HepG2 (cell line): ENCODE data around the gene KIF6. TPM values are rescaled to one million over a fixed set of nuclear protein-coding genes. Genes with fewer than 3 reads are reported as not detected.

Experiments used
- AGO1 ChIP-seq: fragments of 200-400 bp; formaldehyde crosslinking; IDR thresholded peaks from 2 replicates; pipeline ENCODE4 v1.6.1; 2017; ENCODE audit warnings: mild to moderate bottlenecking, low read depth, low read length, moderate library complexity; ENCODE audit not compliant: poor library complexity, severe bottlenecking
- AKAP8 ChIP-seq: sonication (generic); formaldehyde crosslinking; IDR thresholded peaks from 2 replicates; pipeline ENCODE4 v1.5.1; 2020; ENCODE audit warnings: mild to moderate bottlenecking, missing genetic modification reagents
- CEBPG ChIP-seq: IDR thresholded peaks from 2 replicates; pipeline ENCODE4 v1.6.1; 2016
- MTF2 ChIP-seq: sonication (generic); formaldehyde crosslinking; IDR thresholded peaks from 2 replicates; pipeline ENCODE4 v1.5.0; 2020; ENCODE audit warnings: missing genetic modification reagents, borderline replicate concordance
- NKX3-1 ChIP-seq: sonication (generic); formaldehyde crosslinking; IDR thresholded peaks from 2 replicates; pipeline ENCODE4 v1.5.0; 2020; ENCODE audit warnings: missing genetic modification reagents
- RXRA ChIP-seq: sonication (generic); formaldehyde crosslinking; IDR thresholded peaks from 2 replicates; pipeline ENCODE4 v1.5.1; 2020; ENCODE audit warnings: missing genetic modification reagents
- THAP11 ChIP-seq: IDR thresholded peaks from 2 replicates; pipeline ENCODE4 v1.6.1; 2016; ENCODE audit warnings: missing biosample characterization, missing genetic modification reagents
- TMF1 ChIP-seq: sonication (generic); formaldehyde crosslinking; IDR thresholded peaks from 2 replicates; pipeline ENCODE4 v1.8.1; 2022; ENCODE audit warnings: low read depth, missing genetic modification reagents
- ZFP36L1 ChIP-seq: sonication (generic); formaldehyde crosslinking; IDR thresholded peaks from 2 replicates; pipeline ENCODE4 v1.8.0; 2022; ENCODE audit warnings: mild to moderate bottlenecking, missing genetic modification reagents, moderate library complexity
- ZFY ChIP-seq: sonication (generic); formaldehyde crosslinking; IDR thresholded peaks from 2 replicates; pipeline ENCODE4 v1.4.0; 2020; ENCODE audit warnings: missing genetic modification reagents
- ZNF552 ChIP-seq: sonication (generic); formaldehyde crosslinking; IDR thresholded peaks from 2 replicates; pipeline ENCODE4 v1.9.0; 2022; ENCODE audit warnings: missing genetic modification reagents, mild to moderate bottlenecking, borderline replicate concordance
- polyA plus RNA-seq, 8 experiments: library from polyadenylated mRNA; depleted of rRNA in 3 of 8; stranded (reverse) in 7 of 8; unstranded in 1 of 8; fragments of >200 nt; fragmentation: Illumina TruSeq in 4 of 8; extraction: Trizol in 4 of 8; gene quantifications; 2 replicates each; pipeline versions ENCODE4 v1.2.1 to v1.2.3, GENCODE V29; 2011 to 2016; ENCODE audit warnings: low read depth in 4 of 8, missing spikeins in 1 of 8, mixed read lengths in 1 of 8; ENCODE audit not compliant: insufficient read depth in 1 of 8
- total RNA-seq, 5 experiments: library from RNA; depleted of rRNA; stranded (reverse); fragments of >200 nt; fragmentation: Illumina TruSeq; extraction: Trizol; gene quantifications; 2 replicates each; pipeline ENCODE4 v1.2.3, GENCODE V29; 2016; ENCODE audit warnings: low read depth in 1 of 5
- TF ChIP-seq, protein P1 (sequence below): sonication (generic); formaldehyde crosslinking; IDR thresholded peaks from 2 replicates; pipeline ENCODE4 v1.5.0; 2020; ENCODE audit warnings: mild to moderate bottlenecking, missing genetic modification reagents, borderline replicate concordance
- TF ChIP-seq, protein P2 (sequence below): IDR thresholded peaks from 2 replicates; pipeline ENCODE4 v1.6.1; 2016; ENCODE audit warnings: mild to moderate bottlenecking, missing biosample characterization, missing genetic modification reagents
- TF ChIP-seq, protein P3 (sequence below): sonication (generic); formaldehyde crosslinking; IDR thresholded peaks from 2 replicates; pipeline ENCODE4 v1.8.0; 2022; ENCODE audit warnings: missing genetic modification reagents, mild to moderate bottlenecking, borderline replicate concordance

Gene KIF6
- total and polyA plus RNA-seq, 2 of the 13 experiments (the other 11 are each of a cell fraction or from before 2014, with no cell fraction given), result 0.04 to 0.27 TPM

DNA sequence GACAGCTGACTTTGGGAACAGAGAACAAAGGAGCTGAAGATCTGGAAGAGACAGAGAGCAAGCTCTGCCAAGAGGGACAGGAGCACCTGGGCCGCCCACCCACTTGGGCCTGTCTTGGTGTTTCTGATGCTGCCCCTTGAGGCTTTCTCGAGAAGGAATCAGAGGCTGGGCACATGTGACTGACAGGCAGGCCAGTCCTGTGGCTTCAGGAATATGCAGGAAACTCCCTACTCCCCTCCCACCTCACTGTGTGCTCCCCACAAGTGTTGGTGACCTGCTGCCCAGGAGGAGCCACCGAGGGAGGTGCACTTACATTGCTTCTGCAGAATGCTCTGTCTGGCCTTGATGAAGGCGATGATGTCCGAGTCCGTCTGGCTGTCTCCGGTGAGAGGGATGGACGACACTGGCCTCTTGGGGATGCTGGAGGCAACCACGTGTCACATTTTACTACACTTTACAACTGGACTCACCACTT lies 381.8 kb downstream of the KIF6 start (continued):
- TF ChIP-seq, protein P1, sequence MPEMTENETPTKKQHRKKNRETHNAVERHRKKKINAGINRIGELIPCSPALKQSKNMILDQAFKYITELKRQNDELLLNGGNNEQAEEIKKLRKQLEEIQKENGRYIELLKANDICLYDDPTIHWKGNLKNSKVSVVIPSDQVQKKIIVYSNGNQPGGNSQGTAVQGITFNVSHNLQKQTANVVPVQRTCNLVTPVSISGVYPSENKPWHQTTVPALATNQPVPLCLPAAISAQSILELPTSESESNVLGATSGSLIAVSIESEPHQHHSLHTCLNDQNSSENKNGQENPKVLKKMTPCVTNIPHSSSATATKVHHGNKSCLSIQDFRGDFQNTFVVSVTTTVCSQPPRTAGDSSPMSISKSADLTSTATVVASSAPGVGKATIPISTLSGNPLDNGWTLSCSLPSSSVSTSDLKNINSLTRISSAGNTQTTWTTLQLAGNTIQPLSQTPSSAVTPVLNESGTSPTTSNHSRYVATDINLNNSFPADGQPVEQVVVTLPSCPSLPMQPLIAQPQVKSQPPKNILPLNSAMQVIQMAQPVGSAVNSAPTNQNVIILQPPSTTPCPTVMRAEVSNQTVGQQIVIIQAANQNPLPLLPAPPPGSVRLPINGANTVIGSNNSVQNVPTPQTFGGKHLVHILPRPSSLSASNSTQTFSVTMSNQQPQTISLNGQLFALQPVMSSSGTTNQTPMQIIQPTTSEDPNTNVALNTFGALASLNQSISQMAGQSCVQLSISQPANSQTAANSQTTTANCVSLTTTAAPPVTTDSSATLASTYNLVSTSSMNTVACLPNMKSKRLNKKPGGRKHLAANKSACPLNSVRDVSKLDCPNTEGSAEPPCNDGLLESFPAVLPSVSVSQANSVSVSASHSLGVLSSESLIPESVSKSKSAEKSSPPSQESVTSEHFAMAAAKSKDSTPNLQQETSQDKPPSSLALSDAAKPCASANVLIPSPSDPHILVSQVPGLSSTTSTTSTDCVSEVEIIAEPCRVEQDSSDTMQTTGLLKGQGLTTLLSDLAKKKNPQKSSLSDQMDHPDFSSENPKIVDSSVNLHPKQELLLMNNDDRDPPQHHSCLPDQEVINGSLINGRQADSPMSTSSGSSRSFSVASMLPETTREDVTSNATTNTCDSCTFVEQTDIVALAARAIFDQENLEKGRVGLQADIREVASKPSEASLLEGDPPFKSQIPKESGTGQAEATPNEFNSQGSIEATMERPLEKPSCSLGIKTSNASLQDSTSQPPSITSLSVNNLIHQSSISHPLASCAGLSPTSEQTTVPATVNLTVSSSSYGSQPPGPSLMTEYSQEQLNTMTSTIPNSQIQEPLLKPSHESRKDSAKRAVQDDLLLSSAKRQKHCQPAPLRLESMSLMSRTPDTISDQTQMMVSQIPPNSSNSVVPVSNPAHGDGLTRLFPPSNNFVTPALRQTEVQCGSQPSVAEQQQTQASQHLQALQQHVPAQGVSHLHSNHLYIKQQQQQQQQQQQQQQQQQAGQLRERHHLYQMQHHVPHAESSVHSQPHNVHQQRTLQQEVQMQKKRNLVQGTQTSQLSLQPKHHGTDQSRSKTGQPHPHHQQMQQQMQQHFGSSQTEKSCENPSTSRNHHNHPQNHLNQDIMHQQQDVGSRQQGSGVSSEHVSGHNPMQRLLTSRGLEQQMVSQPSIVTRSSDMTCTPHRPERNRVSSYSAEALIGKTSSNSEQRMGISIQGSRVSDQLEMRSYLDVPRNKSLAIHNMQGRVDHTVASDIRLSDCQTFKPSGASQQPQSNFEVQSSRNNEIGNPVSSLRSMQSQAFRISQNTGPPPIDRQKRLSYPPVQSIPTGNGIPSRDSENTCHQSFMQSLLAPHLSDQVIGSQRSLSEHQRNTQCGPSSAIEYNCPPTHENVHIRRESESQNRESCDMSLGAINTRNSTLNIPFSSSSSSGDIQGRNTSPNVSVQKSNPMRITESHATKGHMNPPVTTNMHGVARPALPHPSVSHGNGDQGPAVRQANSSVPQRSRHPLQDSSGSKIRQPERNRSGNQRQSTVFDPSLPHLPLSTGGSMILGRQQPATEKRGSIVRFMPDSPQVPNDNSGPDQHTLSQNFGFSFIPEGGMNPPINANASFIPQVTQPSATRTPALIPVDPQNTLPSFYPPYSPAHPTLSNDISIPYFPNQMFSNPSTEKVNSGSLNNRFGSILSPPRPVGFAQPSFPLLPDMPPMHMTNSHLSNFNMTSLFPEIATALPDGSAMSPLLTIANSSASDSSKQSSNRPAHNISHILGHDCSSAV (CRISPR knock-in tag), result no peak
- TF ChIP-seq, protein P2, sequence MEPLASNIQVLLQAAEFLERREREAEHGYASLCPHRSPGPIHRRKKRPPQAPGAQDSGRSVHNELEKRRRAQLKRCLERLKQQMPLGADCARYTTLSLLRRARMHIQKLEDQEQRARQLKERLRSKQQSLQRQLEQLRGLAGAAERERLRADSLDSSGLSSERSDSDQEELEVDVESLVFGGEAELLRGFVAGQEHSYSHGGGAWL (CRISPR knock-in tag), result no peak
- TF ChIP-seq AKAP8 (no peak), CEBPG (CRISPR knock-in tag) (no peak), TMF1 (CRISPR knock-in tag) (no peak), MTF2 (no peak), NKX3-1 (CRISPR knock-in tag) (no peak), THAP11 (CRISPR knock-in tag) (no peak), ZNF552 (CRISPR knock-in tag) (no peak), ZFP36L1 (CRISPR knock-in tag) (no peak), AGO1 (no peak), ZFY (CRISPR knock-in tag) (no peak), RXRA (CRISPR knock-in tag) (no peak)
- TF ChIP-seq, protein P3, sequence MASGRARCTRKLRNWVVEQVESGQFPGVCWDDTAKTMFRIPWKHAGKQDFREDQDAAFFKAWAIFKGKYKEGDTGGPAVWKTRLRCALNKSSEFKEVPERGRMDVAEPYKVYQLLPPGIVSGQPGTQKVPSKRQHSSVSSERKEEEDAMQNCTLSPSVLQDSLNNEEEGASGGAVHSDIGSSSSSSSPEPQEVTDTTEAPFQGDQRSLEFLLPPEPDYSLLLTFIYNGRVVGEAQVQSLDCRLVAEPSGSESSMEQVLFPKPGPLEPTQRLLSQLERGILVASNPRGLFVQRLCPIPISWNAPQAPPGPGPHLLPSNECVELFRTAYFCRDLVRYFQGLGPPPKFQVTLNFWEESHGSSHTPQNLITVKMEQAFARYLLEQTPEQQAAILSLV, result no peak
